ENCODE results near the gene ABCA7. TPM values are rescaled to one million over a fixed set of nuclear protein-coding genes. Genes with fewer than 3 reads are reported as not detected.

The ABCA7 gene
- total and polyA plus RNA-seq, 2 of the 13 experiments (the other 11 are each of a cell fraction or from before 2014, with no cell fraction given), result 4.4 to 32.4 TPM

DNA sequence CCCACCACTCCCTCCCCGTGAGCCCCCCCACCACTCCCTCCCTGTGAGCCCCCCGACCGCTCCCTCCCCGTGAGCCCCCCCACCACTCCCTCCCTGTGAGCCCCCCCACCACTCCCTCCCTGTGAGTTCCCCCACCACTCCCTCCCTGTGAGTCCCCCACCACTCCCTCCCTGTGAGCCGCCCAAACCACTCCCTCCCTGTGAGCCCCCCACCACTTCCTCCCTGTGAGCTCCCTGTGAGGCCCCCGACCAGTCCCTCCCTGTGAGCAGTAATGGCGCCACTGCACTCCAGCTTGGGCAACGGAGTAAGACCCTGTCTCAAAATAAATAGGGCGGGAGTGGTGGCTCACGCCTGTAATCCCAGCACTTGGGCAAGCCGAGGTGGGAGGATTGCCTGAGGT lies 9.9 kb downstream of the ABCA7 start:
- Histone ChIP-seq H3K9ac (ENCODE audit: insufficient read depth, low read depth, low read length) (no peak overlapping the region), H3K27me3 (ENCODE audit: control insufficient read depth in 1 of 2, insufficient read depth in 2 of 2, low read length in 2 of 2) (no peaks in the 10 kb centered on the region), H3K79me2 (ENCODE audit: insufficient read depth, low read length) (no peaks in the 10 kb centered on the region), H3K27ac (ENCODE audit: extremely low read length, insufficient read depth, low read length) (no peak overlapping the region), H4K20me1 (ENCODE audit: insufficient read depth, low read length) (no peaks in the 10 kb centered on the region), H3K4me2 (ENCODE audit: low read depth, low read length) (no peak overlapping the region), H3K9me3 (ENCODE audit: low read length) (no peaks in the 10 kb centered on the region), H3K4me1 (ENCODE audit: insufficient read depth, low read length) (peaks cover 43% of the 10 kb centered on the region), H3K4me3 (replicated peaks in 1 of 3; ENCODE audit: insufficient read depth in 1 of 3, low read depth in 2 of 3, low read length in 3 of 3) (no peak overlapping the region), H2AFZ (ENCODE audit: low read length) (no peak overlapping the region), H3K36me3 (replicated peaks in 1 of 2; ENCODE audit: control insufficient read depth in 1 of 2, insufficient read depth in 2 of 2, low read length in 2 of 2) (peaks cover 4 to 13% of the 10 kb centered on the region in 2 experiments; a peak in 3 of 5 replicates)
- no peak for ATAC-seq
- WGBS (ENCODE audit: low lambda C conversion rate), result 87% methylated on average over 11 of the region's 11 CpGs
- ChIA-PET CTCF (ENCODE audit: low intra/inter-chr PET ratio, low total read pairs) (no interaction called here), POLR2A (no interaction called here)
- FAIRE-seq, result no peak
- TF ChIP-seq, protein P1, sequence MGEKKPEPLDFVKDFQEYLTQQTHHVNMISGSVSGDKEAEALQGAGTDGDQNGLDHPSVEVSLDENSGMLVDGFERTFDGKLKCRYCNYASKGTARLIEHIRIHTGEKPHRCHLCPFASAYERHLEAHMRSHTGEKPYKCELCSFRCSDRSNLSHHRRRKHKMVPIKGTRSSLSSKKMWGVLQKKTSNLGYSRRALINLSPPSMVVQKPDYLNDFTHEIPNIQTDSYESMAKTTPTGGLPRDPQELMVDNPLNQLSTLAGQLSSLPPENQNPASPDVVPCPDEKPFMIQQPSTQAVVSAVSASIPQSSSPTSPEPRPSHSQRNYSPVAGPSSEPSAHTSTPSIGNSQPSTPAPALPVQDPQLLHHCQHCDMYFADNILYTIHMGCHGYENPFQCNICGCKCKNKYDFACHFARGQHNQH (CRISPR knock-in tag; IDR thresholded peaks at IDR 0.05), result no peak
- TF ChIP-seq ZSCAN21 (CRISPR knock-in tag; IDR thresholded peaks at IDR 0.05; ENCODE audit: borderline replicate concordance) (no peak), JARID2 (CRISPR knock-in tag; IDR thresholded peaks at IDR 0.05; ENCODE audit: insufficient replicate concordance) (no peak), ZSCAN12 (CRISPR knock-in tag; IDR thresholded peaks at IDR 0.05) (no peak), HNRNPK (IDR thresholded peaks at IDR 0.05; ENCODE audit: low read depth, low read length, poor library complexity, severe bottlenecking) (peak; percentile 0), ZNF841 (CRISPR knock-in tag; IDR thresholded peaks at IDR 0.05; ENCODE audit: borderline replicate concordance) (no peak), ELF3 (CRISPR knock-in tag; IDR thresholded peaks at IDR 0.05) (no peak)
- TF ChIP-seq, protein P2, sequence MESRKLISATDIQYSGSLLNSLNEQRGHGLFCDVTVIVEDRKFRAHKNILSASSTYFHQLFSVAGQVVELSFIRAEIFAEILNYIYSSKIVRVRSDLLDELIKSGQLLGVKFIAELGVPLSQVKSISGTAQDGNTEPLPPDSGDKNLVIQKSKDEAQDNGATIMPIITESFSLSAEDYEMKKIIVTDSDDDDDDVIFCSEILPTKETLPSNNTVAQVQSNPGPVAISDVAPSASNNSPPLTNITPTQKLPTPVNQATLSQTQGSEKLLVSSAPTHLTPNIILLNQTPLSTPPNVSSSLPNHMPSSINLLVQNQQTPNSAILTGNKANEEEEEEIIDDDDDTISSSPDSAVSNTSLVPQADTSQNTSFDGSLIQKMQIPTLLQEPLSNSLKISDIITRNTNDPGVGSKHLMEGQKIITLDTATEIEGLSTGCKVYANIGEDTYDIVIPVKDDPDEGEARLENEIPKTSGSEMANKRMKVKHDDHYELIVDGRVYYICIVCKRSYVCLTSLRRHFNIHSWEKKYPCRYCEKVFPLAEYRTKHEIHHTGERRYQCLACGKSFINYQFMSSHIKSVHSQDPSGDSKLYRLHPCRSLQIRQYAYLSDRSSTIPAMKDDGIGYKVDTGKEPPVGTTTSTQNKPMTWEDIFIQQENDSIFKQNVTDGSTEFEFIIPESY (CRISPR knock-in tag; IDR thresholded peaks at IDR 0.05), result 0 out of 2 replicates have a peak, but pooled peaks have one; percentile 41
- no TSS peak for BruUV-seq (replicated peaks)
- in situ Hi-C loops (cut with HindIII; ENCODE audit: extremely low pct_ligation_motif_present, low pct_unique_long_range_greater_than_20kb) (no loop called here), intact Hi-C loops (cut with micrococcal nuclease; ENCODE audit: unreplicated experiment) (loop anchor here (10.0 kb wide), 1 partner anchor 55 kb away; the partner anchor contains the start of gene GPX4)
- DNase-seq (ENCODE audit: low spot score), result no peak

All from HepG2 (cell line).